ENCODE data around the gene PPP1R14C. TPM values are rescaled to one million over a fixed set of nuclear protein-coding genes. Genes with fewer than 3 reads are reported as not detected.

Gene PPP1R14C
- total and polyA plus RNA-seq, 4 donors: 6.5 to 68.4 (median 24.0) TPM

DNA sequence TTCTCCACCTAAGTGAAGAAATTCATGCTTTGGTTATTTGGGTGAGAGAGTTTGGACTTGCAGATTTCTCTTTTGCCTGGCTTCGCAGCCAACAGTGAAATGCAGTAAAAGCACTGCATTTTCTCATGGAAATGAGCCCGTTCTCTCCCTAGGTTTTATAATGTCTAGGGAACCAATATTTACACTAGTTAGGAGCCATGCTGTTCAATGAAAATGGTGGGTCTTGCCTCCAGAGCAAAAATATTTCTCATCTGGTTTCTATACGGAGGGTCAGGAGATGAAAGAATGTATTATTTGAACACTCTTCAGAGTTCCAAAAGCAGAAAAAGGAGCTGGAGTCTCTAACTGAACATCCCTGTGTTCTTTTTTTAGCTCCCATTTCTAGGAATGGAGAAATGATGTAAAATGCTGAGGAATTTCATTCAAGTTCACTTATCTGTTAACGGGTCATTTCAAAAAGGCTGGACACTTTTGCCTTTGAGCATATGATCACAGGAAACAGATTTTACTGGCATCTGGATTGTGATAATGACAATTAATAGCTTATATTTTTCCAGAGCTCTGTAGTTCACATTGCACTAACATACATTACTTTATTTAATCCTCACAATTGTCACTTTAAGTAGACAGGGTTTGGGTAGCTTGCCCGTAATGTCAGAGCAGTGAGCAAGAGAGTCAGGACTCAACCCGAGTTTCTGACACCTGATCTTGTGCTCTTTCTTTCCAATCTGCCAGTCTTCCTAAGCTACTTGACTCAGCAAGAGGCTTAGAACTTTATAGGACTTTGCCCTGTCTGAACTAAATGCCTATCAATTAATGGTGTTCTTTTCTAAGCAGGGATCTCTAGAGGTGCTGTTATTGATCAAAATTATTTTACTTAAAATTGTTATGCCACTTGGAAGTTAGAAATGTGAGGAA is 78.0 kb downstream of the PPP1R14C start:
- H3K27ac ChIP-seq (ENCODE audit: low read depth in 1 of 2, low read length in 1 of 2): no peak overlapping the region
- ATAC-seq (ENCODE audit: insufficient read depth, low FRiP score): no peak
- no peaks in the 10 kb centered on the region for H3K9me3 ChIP-seq (ENCODE audit: control insufficient read depth in 4 of 4, insufficient read depth in 3 of 4, low read length in 3 of 4)
- TF ChIP-seq, protein P1, sequence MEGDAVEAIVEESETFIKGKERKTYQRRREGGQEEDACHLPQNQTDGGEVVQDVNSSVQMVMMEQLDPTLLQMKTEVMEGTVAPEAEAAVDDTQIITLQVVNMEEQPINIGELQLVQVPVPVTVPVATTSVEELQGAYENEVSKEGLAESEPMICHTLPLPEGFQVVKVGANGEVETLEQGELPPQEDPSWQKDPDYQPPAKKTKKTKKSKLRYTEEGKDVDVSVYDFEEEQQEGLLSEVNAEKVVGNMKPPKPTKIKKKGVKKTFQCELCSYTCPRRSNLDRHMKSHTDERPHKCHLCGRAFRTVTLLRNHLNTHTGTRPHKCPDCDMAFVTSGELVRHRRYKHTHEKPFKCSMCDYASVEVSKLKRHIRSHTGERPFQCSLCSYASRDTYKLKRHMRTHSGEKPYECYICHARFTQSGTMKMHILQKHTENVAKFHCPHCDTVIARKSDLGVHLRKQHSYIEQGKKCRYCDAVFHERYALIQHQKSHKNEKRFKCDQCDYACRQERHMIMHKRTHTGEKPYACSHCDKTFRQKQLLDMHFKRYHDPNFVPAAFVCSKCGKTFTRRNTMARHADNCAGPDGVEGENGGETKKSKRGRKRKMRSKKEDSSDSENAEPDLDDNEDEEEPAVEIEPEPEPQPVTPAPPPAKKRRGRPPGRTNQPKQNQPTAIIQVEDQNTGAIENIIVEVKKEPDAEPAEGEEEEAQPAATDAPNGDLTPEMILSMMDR (IDR thresholded peaks at IDR 0.05; ENCODE audit: control extremely low read depth, extremely low read depth): no peak
- no peak overlapping the region for H3K4me3 ChIP-seq
- no peaks in the 10 kb centered on the region for H3K27me3 ChIP-seq (ENCODE audit: control insufficient read depth in 3 of 3, insufficient read depth in 3 of 3, low read length in 2 of 3)
- no peaks in the 10 kb centered on the region for H3K36me3 ChIP-seq (ENCODE audit: control insufficient read depth in 4 of 4, insufficient read depth in 4 of 4, low read length in 4 of 4)
- H3K4me1 ChIP-seq (ENCODE audit: control insufficient read depth in 5 of 5, insufficient read depth in 5 of 5, low read length in 5 of 5): peaks cover 0 to 3% (median 0%) of the 10 kb centered on the region in 5 donors
- no peak overlapping the region for H3K9ac ChIP-seq (ENCODE audit: insufficient read depth in 1 of 2, low read length in 2 of 2)
- WGBS, 2 donors: 64 to 81% methylated on average over 6 of the region's 6 CpGs
- no peak for DNase-seq

DNA sequence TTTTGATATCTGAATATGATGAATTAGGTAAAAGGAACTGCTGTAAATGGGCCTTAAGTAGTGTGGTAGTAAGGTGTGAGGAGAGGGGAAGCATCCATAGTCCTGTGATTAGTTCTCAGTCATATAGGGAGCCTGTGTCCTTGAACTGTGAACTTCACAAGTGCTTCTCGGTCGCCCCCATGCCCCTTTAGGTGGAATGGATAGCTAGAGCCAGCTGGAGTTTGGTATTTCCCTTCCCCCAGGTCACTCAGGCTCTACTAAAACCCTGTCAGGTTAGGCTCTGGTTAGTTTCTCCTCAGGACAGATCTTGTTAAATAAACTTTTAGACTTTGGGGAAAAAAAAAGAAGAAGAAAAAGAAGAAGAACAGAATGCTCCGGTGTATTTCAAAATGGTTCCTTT is 82.0 kb downstream of the PPP1R14C start:
- no peak for ATAC-seq (ENCODE audit: insufficient read depth, low FRiP score)
- H3K4me1 ChIP-seq (ENCODE audit: control insufficient read depth in 5 of 5, insufficient read depth in 5 of 5, low read length in 5 of 5): peaks cover 0 to 15% (median 9%) of the 10 kb centered on the region in 5 donors
- WGBS, 2 donors: 72 to 76% methylated on average over 3 of the region's 3 CpGs

DNA sequence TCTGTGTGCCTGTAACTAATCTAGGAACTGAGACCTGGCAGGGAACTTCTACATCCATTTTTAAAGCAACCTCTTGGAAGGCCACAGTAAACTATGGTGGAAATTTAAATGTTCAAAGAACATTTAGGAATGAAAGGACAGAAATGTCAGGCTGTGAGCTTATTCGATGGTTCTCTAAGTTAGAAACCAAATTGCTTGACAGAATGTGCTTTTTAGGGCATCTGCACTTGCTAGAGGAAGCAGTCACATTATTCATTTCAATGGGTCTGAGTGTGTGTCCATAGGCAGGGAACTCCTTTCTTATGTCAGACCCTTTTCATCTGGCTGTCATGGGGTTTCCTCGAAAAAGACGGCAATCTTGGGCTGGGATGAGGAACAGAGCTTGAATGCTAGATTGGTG is 84.4 kb downstream of the PPP1R14C start:
- Histone ChIP-seq H3K27me3 (ENCODE audit: control insufficient read depth in 3 of 3, insufficient read depth in 3 of 3, low read length in 2 of 3) (no peaks in the 10 kb centered on the region), H3K4me3 (no peak overlapping the region), H3K9me3 (ENCODE audit: control insufficient read depth in 4 of 4, insufficient read depth in 3 of 4, low read length in 3 of 4) (no peaks in the 10 kb centered on the region), H3K4me1 (ENCODE audit: control insufficient read depth in 5 of 5, insufficient read depth in 5 of 5, low read length in 5 of 5) (peaks cover 0 to 18% (median 6%) of the 10 kb centered on the region in 5 donors), H3K36me3 (ENCODE audit: control insufficient read depth in 4 of 4, insufficient read depth in 4 of 4, low read length in 4 of 4) (no peaks in the 10 kb centered on the region), H3K27ac (ENCODE audit: low read depth in 1 of 2, low read length in 1 of 2) (no peak overlapping the region), H3K9ac (ENCODE audit: insufficient read depth in 1 of 2, low read length in 2 of 2) (no peak overlapping the region)
- WGBS, 2 donors: 85 to 94% methylated on average over 3 of the region's 3 CpGs
- ATAC-seq (ENCODE audit: insufficient read depth, low FRiP score): no peak
- no peak for DNase-seq
- TF ChIP-seq, protein P1 (IDR thresholded peaks at IDR 0.05; ENCODE audit: control extremely low read depth, extremely low read depth): no peak

More for the DNA sequence above, 82.0 kb downstream of the PPP1R14C start:
- TF ChIP-seq, protein P1 (IDR thresholded peaks at IDR 0.05; ENCODE audit: control extremely low read depth, extremely low read depth): no peak
- no peak for DNase-seq
- no peaks in the 10 kb centered on the region for H3K36me3 ChIP-seq (ENCODE audit: control insufficient read depth in 4 of 4, insufficient read depth in 4 of 4, low read length in 4 of 4)
- no peaks in the 10 kb centered on the region for H3K9me3 ChIP-seq (ENCODE audit: control insufficient read depth in 4 of 4, insufficient read depth in 3 of 4, low read length in 3 of 4)
- no peak overlapping the region for H3K4me3 ChIP-seq
- H3K9ac ChIP-seq (ENCODE audit: insufficient read depth in 1 of 2, low read length in 2 of 2): no peak overlapping the region
- no peak overlapping the region for H3K27ac ChIP-seq (ENCODE audit: low read depth in 1 of 2, low read length in 1 of 2)
- H3K27me3 ChIP-seq (ENCODE audit: control insufficient read depth in 3 of 3, insufficient read depth in 3 of 3, low read length in 2 of 3): no peaks in the 10 kb centered on the region

Data from lung (tissue), 12 donors.